ENCODE results near the gene BANK1.

Gene BANK1

DNA sequence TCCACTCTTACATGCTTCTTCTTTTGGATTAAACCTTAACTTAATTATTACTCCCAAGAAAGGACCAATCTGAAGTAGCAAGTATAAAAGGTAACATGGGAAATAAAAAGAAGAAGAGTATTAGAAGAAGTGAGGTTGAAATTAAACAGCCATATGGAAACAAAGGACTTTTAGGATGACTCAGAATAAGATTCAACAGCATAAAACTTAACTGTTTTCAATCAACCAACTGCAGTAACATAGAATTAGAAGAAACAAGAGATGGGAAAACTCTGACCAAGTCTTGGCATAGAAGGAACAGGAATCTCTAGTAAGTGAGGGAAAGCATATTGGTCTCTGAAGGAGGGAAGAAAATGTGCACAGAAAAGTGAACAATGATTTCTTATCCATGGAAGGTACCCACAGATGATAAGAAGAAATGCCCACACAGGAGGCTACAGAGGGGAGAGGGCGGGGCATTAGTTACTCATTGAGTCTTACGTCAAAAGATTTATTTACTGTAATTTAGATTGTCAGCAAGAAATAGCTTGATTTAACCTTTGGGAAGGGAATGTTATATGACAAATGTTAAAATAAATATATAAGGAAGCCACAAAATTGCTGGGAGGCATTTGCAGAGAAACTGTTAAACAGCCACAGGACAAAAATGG is 177.3 kb downstream of the BANK1 start:
- Histone ChIP-seq H4K8ac (ENCODE audit: low read length) (no peak overlapping the region), H3K4me1 (ENCODE audit: control insufficient read depth, insufficient read depth, low read depth, low read length) (no peaks in the 10 kb centered on the region), H3K23ac (ENCODE audit: low read length in 2 of 2) (no peak overlapping the region), H2AK5ac (ENCODE audit: low read length, severe bottlenecking) (no peak overlapping the region), H2BK12ac (ENCODE audit: low read length in 2 of 2) (no peak overlapping the region), H3K4me3 (ENCODE audit: insufficient read depth in 1 of 2, low read depth in 1 of 2, low read length in 2 of 2) (no peak overlapping the region), H3K18ac (ENCODE audit: low read depth in 1 of 2, low read length in 2 of 2) (no peak overlapping the region), H3K36me3 (ENCODE audit: control insufficient read depth in 1 of 2, insufficient read depth in 2 of 2, low read depth in 1 of 2, low read length in 2 of 2) (no peaks in the 10 kb centered on the region), H4K91ac (ENCODE audit: low read length) (no peak overlapping the region), H3K27ac (ENCODE audit: low read length, poor library complexity, severe bottlenecking) (no peak overlapping the region), H3K4me2 (ENCODE audit: low read length, poor library complexity, severe bottlenecking) (no peak overlapping the region), H3K9me3 (ENCODE audit: control insufficient read depth, low read length) (no peaks in the 10 kb centered on the region), H2BK15ac (ENCODE audit: low read depth, poor library complexity, severe bottlenecking) (no peak overlapping the region), H2AFZ (ENCODE audit: low read depth, low read length) (no peak overlapping the region), H3K9ac (ENCODE audit: low read length) (no peak overlapping the region), H3K79me1 (replicated peaks; ENCODE audit: low read length, poor library complexity, severe bottlenecking) (no peaks in the 10 kb centered on the region), H3K4ac (ENCODE audit: low read depth in 1 of 2, low read length in 2 of 2) (no peak overlapping the region), H2BK5ac (ENCODE audit: low read depth, low read length, poor library complexity, severe bottlenecking) (no peak overlapping the region), H2BK120ac (ENCODE audit: low read depth, low read length) (no peak overlapping the region), H3K14ac (ENCODE audit: low read length in 2 of 2) (no peak overlapping the region), H3K27me3 (ENCODE audit: control insufficient read depth in 1 of 2, insufficient read depth in 1 of 2, low read length in 2 of 2) (no peaks in the 10 kb centered on the region)
- WGBS = 92% methylated on average over 2 of the region's 2 CpGs
- DNase-seq = no peak

DNA sequence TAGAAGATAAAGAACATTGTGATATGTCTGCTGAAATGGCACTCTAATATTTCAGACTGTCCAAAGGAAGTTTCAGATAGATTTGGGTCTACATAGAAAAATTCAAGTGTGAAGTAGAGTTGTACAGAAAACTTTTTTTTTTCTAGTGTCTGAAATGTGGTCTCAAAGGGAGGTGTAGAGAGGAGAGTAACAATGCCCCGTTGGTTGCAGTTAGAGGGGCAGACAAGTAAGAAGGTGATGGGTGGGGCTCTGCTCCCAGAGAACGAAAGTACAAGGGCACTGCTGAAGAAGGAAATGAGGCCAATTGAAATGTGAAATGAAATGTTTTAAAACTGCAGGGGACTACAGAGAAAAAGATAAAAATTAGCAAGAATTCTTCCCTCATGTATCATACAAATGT is 177.8 kb downstream of the BANK1 start:
- DNase-seq = no peak
- peak overlapping the region in 1 of 2 experiments; percentile 67 for H2BK12ac ChIP-seq (ENCODE audit: low read length in 2 of 2)
- 98% methylated on average over 2 of the region's 2 CpGs for WGBS

DNA sequence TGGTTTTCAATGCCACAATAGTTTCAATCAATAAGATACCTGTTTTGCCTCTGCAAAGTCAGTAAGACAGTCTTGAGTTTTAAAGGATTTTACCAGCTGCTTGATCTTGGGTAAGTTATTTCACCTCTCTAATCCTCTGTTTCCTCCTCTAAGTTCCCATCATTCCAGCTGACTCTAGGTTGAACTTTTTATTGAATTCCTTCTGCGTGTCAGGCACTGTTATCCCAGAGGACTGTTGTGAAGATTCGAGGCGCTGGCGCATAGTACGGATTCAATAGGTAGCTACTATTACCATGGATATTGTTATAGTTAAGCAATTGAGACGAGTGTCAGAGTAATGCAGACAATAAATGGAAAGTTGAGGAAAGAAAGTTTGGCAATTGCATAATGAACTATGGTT is 179.4 kb downstream of the BANK1 start:
- H2AK5ac ChIP-seq (ENCODE audit: low read length, severe bottlenecking) = no peak overlapping the region
- no peak overlapping the region for H3K4me3 ChIP-seq (ENCODE audit: insufficient read depth in 1 of 2, low read depth in 1 of 2, low read length in 2 of 2)
- 84% methylated on average over 6 of the region's 6 CpGs for WGBS
- no peak overlapping the region for H3K9ac ChIP-seq (ENCODE audit: low read length)
- H2AFZ ChIP-seq (ENCODE audit: low read depth, low read length) = no peak overlapping the region
- no peaks in the 10 kb centered on the region for H3K36me3 ChIP-seq (ENCODE audit: control insufficient read depth in 1 of 2, insufficient read depth in 2 of 2, low read depth in 1 of 2, low read length in 2 of 2)
- H3K18ac ChIP-seq (ENCODE audit: low read depth in 1 of 2, low read length in 2 of 2) = no peak overlapping the region
- no peak overlapping the region for H4K8ac ChIP-seq (ENCODE audit: low read length)
- no peak overlapping the region for H2BK120ac ChIP-seq (ENCODE audit: low read depth, low read length)
- no peak overlapping the region for H4K91ac ChIP-seq (ENCODE audit: low read length)
- H2BK5ac ChIP-seq (ENCODE audit: low read depth, low read length, poor library complexity, severe bottlenecking) = no peak overlapping the region
- H3K27me3 ChIP-seq (ENCODE audit: control insufficient read depth in 1 of 2, insufficient read depth in 1 of 2, low read length in 2 of 2) = no peaks in the 10 kb centered on the region
- H3K27ac ChIP-seq (ENCODE audit: low read length, poor library complexity, severe bottlenecking) = no peak overlapping the region
- H3K4me1 ChIP-seq (ENCODE audit: control insufficient read depth, insufficient read depth, low read depth, low read length) = no peaks in the 10 kb centered on the region
- H3K4ac ChIP-seq (ENCODE audit: low read depth in 1 of 2, low read length in 2 of 2) = no peak overlapping the region
- no peak overlapping the region for H3K14ac ChIP-seq (ENCODE audit: low read length in 2 of 2)
- H3K23ac ChIP-seq (ENCODE audit: low read length in 2 of 2) = no peak overlapping the region
- DNase-seq = no peak
- no peaks in the 10 kb centered on the region for H3K79me1 ChIP-seq (replicated peaks; ENCODE audit: low read length, poor library complexity, severe bottlenecking)
- no peak overlapping the region for H2BK15ac ChIP-seq (ENCODE audit: low read depth, poor library complexity, severe bottlenecking)
- H3K4me2 ChIP-seq (ENCODE audit: low read length, poor library complexity, severe bottlenecking) = no peak overlapping the region
- no peaks in the 10 kb centered on the region for H3K9me3 ChIP-seq (ENCODE audit: control insufficient read depth, low read length)
- no peak overlapping the region for H2BK12ac ChIP-seq (ENCODE audit: low read length in 2 of 2)

More for the DNA sequence above, 177.8 kb downstream of the BANK1 start:
- Histone ChIP-seq H3K27me3 (ENCODE audit: control insufficient read depth in 1 of 2, insufficient read depth in 1 of 2, low read length in 2 of 2) (no peaks in the 10 kb centered on the region), H3K27ac (ENCODE audit: low read length, poor library complexity, severe bottlenecking) (no peak overlapping the region), H2BK5ac (ENCODE audit: low read depth, low read length, poor library complexity, severe bottlenecking) (no peak overlapping the region), H2AK5ac (ENCODE audit: low read length, severe bottlenecking) (no peak overlapping the region), H3K9ac (ENCODE audit: low read length) (no peak overlapping the region), H3K4me1 (ENCODE audit: control insufficient read depth, insufficient read depth, low read depth, low read length) (no peaks in the 10 kb centered on the region), H3K4me3 (ENCODE audit: insufficient read depth in 1 of 2, low read depth in 1 of 2, low read length in 2 of 2) (no peak overlapping the region), H4K91ac (ENCODE audit: low read length) (no peak overlapping the region), H3K14ac (ENCODE audit: low read length in 2 of 2) (no peak overlapping the region), H3K23ac (ENCODE audit: low read length in 2 of 2) (no peak overlapping the region), H2AFZ (ENCODE audit: low read depth, low read length) (no peak overlapping the region), H3K9me3 (ENCODE audit: control insufficient read depth, low read length) (no peaks in the 10 kb centered on the region), H2BK15ac (ENCODE audit: low read depth, poor library complexity, severe bottlenecking) (no peak overlapping the region), H3K18ac (ENCODE audit: low read depth in 1 of 2, low read length in 2 of 2) (peak overlapping the region in 1 of 2 experiments; percentile 5), H3K36me3 (ENCODE audit: control insufficient read depth in 1 of 2, insufficient read depth in 2 of 2, low read depth in 1 of 2, low read length in 2 of 2) (no peaks in the 10 kb centered on the region), H4K8ac (ENCODE audit: low read length) (no peak overlapping the region), H2BK120ac (ENCODE audit: low read depth, low read length) (no peak overlapping the region), H3K4ac (ENCODE audit: low read depth in 1 of 2, low read length in 2 of 2) (no peak overlapping the region), H3K4me2 (ENCODE audit: low read length, poor library complexity, severe bottlenecking) (no peak overlapping the region), H3K79me1 (replicated peaks; ENCODE audit: low read length, poor library complexity, severe bottlenecking) (no peaks in the 10 kb centered on the region)

DNA sequence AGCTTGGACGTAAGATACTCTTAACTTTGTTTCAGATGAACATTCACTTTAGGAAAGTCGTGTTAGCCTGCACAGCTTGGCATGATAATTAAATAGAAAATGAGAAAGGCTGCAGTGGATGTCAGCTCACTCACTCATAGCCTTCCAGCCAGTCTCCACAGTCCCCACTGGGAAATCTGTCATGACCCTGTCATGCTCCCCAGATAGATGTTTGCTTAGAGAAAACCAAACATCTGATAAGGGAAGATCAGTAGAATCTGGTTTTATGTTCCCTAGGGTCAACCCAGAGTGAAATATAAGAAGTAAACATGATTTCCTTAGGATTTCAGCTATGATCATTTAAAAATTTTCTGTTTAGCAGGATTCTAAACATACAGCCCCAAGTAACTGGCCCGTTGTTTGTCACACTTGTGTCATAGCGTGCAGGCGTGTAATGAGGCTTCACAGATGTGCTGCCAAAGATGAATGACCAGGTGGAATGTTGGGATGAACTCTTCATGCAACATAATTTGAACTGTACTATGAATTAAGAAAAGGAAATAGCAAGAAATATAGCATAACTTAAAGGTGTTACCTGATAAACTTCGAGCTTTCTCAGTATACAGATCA is 180.1 kb downstream of the BANK1 start:
- H3K4me2 ChIP-seq (ENCODE audit: low read length, poor library complexity, severe bottlenecking) = no peak overlapping the region
- no peak overlapping the region for H2BK5ac ChIP-seq (ENCODE audit: low read depth, low read length, poor library complexity, severe bottlenecking)
- H3K27ac ChIP-seq (ENCODE audit: low read length, poor library complexity, severe bottlenecking) = no peak overlapping the region
- no peaks in the 10 kb centered on the region for H3K79me1 ChIP-seq (replicated peaks; ENCODE audit: low read length, poor library complexity, severe bottlenecking)
- H2BK15ac ChIP-seq (ENCODE audit: low read depth, poor library complexity, severe bottlenecking) = no peak overlapping the region
- H4K91ac ChIP-seq (ENCODE audit: low read length) = no peak overlapping the region
- H3K23ac ChIP-seq (ENCODE audit: low read length in 2 of 2) = no peak overlapping the region
- no peak overlapping the region for H4K8ac ChIP-seq (ENCODE audit: low read length)
- peak overlapping the region; percentile 25 for H3K9ac ChIP-seq (ENCODE audit: low read length)
- no peak overlapping the region for H2BK120ac ChIP-seq (ENCODE audit: low read depth, low read length)
- no peak overlapping the region for H3K14ac ChIP-seq (ENCODE audit: low read length in 2 of 2)
- H3K4me1 ChIP-seq (ENCODE audit: control insufficient read depth, insufficient read depth, low read depth, low read length) = no peaks in the 10 kb centered on the region
- H3K18ac ChIP-seq (ENCODE audit: low read depth in 1 of 2, low read length in 2 of 2) = peak overlapping the region; percentile 38 to 55
- DNase-seq = no peak
- H2AFZ ChIP-seq (ENCODE audit: low read depth, low read length) = no peak overlapping the region
- no peaks in the 10 kb centered on the region for H3K27me3 ChIP-seq (ENCODE audit: control insufficient read depth in 1 of 2, insufficient read depth in 1 of 2, low read length in 2 of 2)
- H2AK5ac ChIP-seq (ENCODE audit: low read length, severe bottlenecking) = no peak overlapping the region
- H3K4ac ChIP-seq (ENCODE audit: low read depth in 1 of 2, low read length in 2 of 2) = peak overlapping the region in 1 of 2 experiments; percentile 37
- no peaks in the 10 kb centered on the region for H3K36me3 ChIP-seq (ENCODE audit: control insufficient read depth in 1 of 2, insufficient read depth in 2 of 2, low read depth in 1 of 2, low read length in 2 of 2)
- no peak overlapping the region for H2BK12ac ChIP-seq (ENCODE audit: low read length in 2 of 2)
- 63% methylated on average over 4 of the region's 6 CpGs for WGBS
- H3K9me3 ChIP-seq (ENCODE audit: control insufficient read depth, low read length) = no peaks in the 10 kb centered on the region
- no peak overlapping the region for H3K4me3 ChIP-seq (ENCODE audit: insufficient read depth in 1 of 2, low read depth in 1 of 2, low read length in 2 of 2)

Data from mesenchymal stem cell (in vitro differentiated cells and primary cell).